Thyroid gland (tissue), 4 donors: ENCODE measurements around the gene KHDC1L. TPM values are rescaled to one million over a fixed set of nuclear protein-coding genes. Genes with fewer than 3 reads are reported as not detected.

Source experiments
- DNase-seq, 2 donors: peaks; one replicate each; pipeline ENCODE4 v3.0.0-alpha.2; 2019
- H3K27ac ChIP-seq, 3 donors: fragments of 200-600 bp; sonication (generic); 1 replicate in 2 of 3; 2 replicates in 1 of 3; pipeline ENCODE4 v1.5.1; 2016 to 2019; ENCODE audit warnings: mild to moderate bottlenecking in 1 of 3, moderate library complexity in 1 of 3
- H3K27me3 ChIP-seq: fragments of 200-600 bp; sonication (generic); one replicate; pipeline ENCODE4 v1.5.1; 2019
- H3K36me3 ChIP-seq, 2 donors: fragments of 200-600 bp; sonication (generic); one replicate each; pipeline ENCODE4 v1.5.1; 2016 to 2019
- H3K4me1 ChIP-seq, 2 donors: fragments of 200-600 bp; sonication (generic); one replicate each; pipeline ENCODE4 v1.5.1; 2017 to 2019
- H3K4me3 ChIP-seq, 3 donors: fragments of 200-600 bp; sonication (generic); replicated peaks in 1 of 3; 1 replicate in 2 of 3; 2 replicates in 1 of 3; pipeline ENCODE4 v1.5.1; 2016; ENCODE audit warnings: mild to moderate bottlenecking in 1 of 3
- H3K9me3 ChIP-seq: fragments of 200-600 bp; sonication (generic); one replicate; pipeline ENCODE4 v1.5.1; 2017
- CTCF ChIP-seq, 6 experiments: fragments of 200-600 bp in 3 of 6; fragments of 450-650 bp in 3 of 6; sonication (generic) in 3 of 6; IDR thresholded peaks; one replicate each; pipeline ENCODE4 v1.5.1; 2016 to 2019; ENCODE audit warnings: antibody characterized with exemption in 6 of 6, mild to moderate bottlenecking in 2 of 6, inconsistent platforms in 1 of 6, moderate library complexity in 1 of 6
- POLR2A ChIP-seq, 2 donors: fragments of 450-650 bp; IDR thresholded peaks; one replicate each; pipeline ENCODE4 v1.6.1; 2017; ENCODE audit warnings: antibody characterized with exemption in 2 of 2, mild to moderate bottlenecking in 2 of 2, moderate library complexity in 1 of 2
- WGBS, 2 donors: methylation state at CpG; one replicate each; pipeline ENCODE4 v1.1.5; 2017; 5-methylcytosine and 5-hydroxymethylcytosine counted together
- intact Hi-C: fragments of 100-400 bp; cut with DNase I; formaldehyde crosslinking; loops from one replicate; pipeline ENCODE4 v1.15.1; 2023
- total RNA-seq, 4 donors: library from RNA; depleted of rRNA; stranded (reverse); fragments of >200 nt; gene quantifications; one replicate each; pipeline ENCODE4 v1.2.3, GENCODE V29; 2016

The KHDC1L gene
- total RNA-seq, 4 donors from 2014 or later: not detected

- DNase-seq: no peak
- Histone ChIP-seq H3K9me3 (no peaks in the 10 kb centered on the region), H3K4me1 (no peaks in the 10 kb centered on the region), H3K36me3 (no peaks in the 10 kb centered on the region), H3K27ac (no peak overlapping the region), H3K4me3 (no peak overlapping the region), H3K27me3 (no peaks in the 10 kb centered on the region)
- WGBS, 2 donors: 85 to 87% methylated on average over 3 of the region's 3 CpGs
- TF ChIP-seq POLR2A (IDR thresholded peaks at IDR 0.05) (no peak), CTCF (IDR thresholded peaks at IDR 0.05) (no peak)
- intact Hi-C loops: no loop called here
Observed at GRCh38 chr6:73207221-73207837, 18.0 kb downstream of the KHDC1L start.

- H3K27me3 ChIP-seq: no peaks in the 10 kb centered on the region
- no peaks in the 10 kb centered on the region for H3K4me1 ChIP-seq
- no peak for DNase-seq
- no peaks in the 10 kb centered on the region for H3K36me3 ChIP-seq
- TF ChIP-seq POLR2A (IDR thresholded peaks at IDR 0.05) (no peak), CTCF (IDR thresholded peaks at IDR 0.05) (no peak)
- no peak overlapping the region for H3K27ac ChIP-seq
- intact Hi-C loops: no loop called here
- no peak overlapping the region for H3K4me3 ChIP-seq
- H3K9me3 ChIP-seq: no peaks in the 10 kb centered on the region
- WGBS, 2 donors: 84 to 86% methylated on average over 4 of the region's 4 CpGs
Observed at GRCh38 chr6:73204252-73204651, 21.0 kb downstream of the KHDC1L start.

- H3K4me3 ChIP-seq: no peak overlapping the region
- WGBS, 2 donors: 91 to 100% methylated on average over 1 of the region's 1 CpG
- H3K4me1 ChIP-seq: no peaks in the 10 kb centered on the region
- no peaks in the 10 kb centered on the region for H3K36me3 ChIP-seq
- H3K9me3 ChIP-seq: no peaks in the 10 kb centered on the region
- H3K27ac ChIP-seq: no peak overlapping the region
- DNase-seq: no peak
- intact Hi-C loops: no loop called here
- no peaks in the 10 kb centered on the region for H3K27me3 ChIP-seq
- TF ChIP-seq POLR2A (IDR thresholded peaks at IDR 0.05): no peak
- no peak for TF ChIP-seq CTCF (IDR thresholded peaks at IDR 0.05)
Observed at GRCh38 chr6:73203098-73203497, 22.2 kb downstream of the KHDC1L start.

GRCh38 chr6:73200735-73201134, 24.6 kb downstream of the KHDC1L start:
- no peaks in the 10 kb centered on the region for H3K27me3 ChIP-seq
- H3K27ac ChIP-seq: no peak overlapping the region
- intact Hi-C loops: no loop called here
- WGBS, 2 donors: 88 to 91% methylated on average over 4 of the region's 4 CpGs
- H3K9me3 ChIP-seq: no peaks in the 10 kb centered on the region
- no peak overlapping the region for H3K4me3 ChIP-seq
- H3K36me3 ChIP-seq: no peaks in the 10 kb centered on the region
- no peaks in the 10 kb centered on the region for H3K4me1 ChIP-seq
- DNase-seq: no peak
- TF ChIP-seq CTCF (IDR thresholded peaks at IDR 0.05) (no peak), POLR2A (IDR thresholded peaks at IDR 0.05) (no peak)

- DNase-seq: no peak
- intact Hi-C loops: no loop called here
- H3K36me3 ChIP-seq: no peaks in the 10 kb centered on the region
- H3K27me3 ChIP-seq: no peaks in the 10 kb centered on the region
- TF ChIP-seq POLR2A (IDR thresholded peaks at IDR 0.05): no peak
- TF ChIP-seq CTCF (IDR thresholded peaks at IDR 0.05): no peak
- H3K4me1 ChIP-seq: no peaks in the 10 kb centered on the region
- WGBS, 2 donors: 94 to 96% methylated on average over 3 of the region's 3 CpGs
- H3K4me3 ChIP-seq: no peak overlapping the region
- H3K9me3 ChIP-seq: no peaks in the 10 kb centered on the region
- H3K27ac ChIP-seq: no peak overlapping the region
Observed at GRCh38 chr6:73200247-73200646, 25.0 kb downstream of the KHDC1L start.
